H9 (cell line): Measurements from ENCODE around the gene TREML2. TPM values are rescaled to one million over a fixed set of nuclear protein-coding genes. Genes with fewer than 3 reads are reported as not detected.

Experiments used
- DNase-seq: peaks from one replicate; pipeline ENCODE4 v3.0.0-alpha.2; 2017
- H2AFZ ChIP-seq: one replicate; pipeline ENCODE4 v1.6.1; 2013; ENCODE audit warnings: mild to moderate bottlenecking, low read length, control low read depth, moderate library complexity
- H2AK5ac ChIP-seq: 2 replicates; pipeline ENCODE4 v1.6.1; 2013; ENCODE audit warnings: low read length, control low read depth, mixed read lengths; ENCODE audit not compliant: insufficient read length
- H2BK120ac ChIP-seq: one replicate; pipeline ENCODE4 v1.6.1; 2013; ENCODE audit warnings: low read depth, mild to moderate bottlenecking, low read length, control low read depth, inconsistent platforms; ENCODE audit not compliant: poor library complexity, severe bottlenecking
- H2BK12ac ChIP-seq: 2 replicates; pipeline ENCODE4 v1.6.1; 2013; ENCODE audit warnings: low read length, control low read depth, mixed read lengths, low read depth; ENCODE audit not compliant: insufficient read length
- H2BK15ac ChIP-seq: 2 replicates; pipeline ENCODE4 v1.6.1; 2013; ENCODE audit warnings: low read depth, low read length, control low read depth
- H2BK20ac ChIP-seq: one replicate; pipeline ENCODE4 v1.6.1; 2013; ENCODE audit warnings: low read depth, mild to moderate bottlenecking, low read length, control low read depth, inconsistent platforms; ENCODE audit not compliant: poor library complexity, severe bottlenecking
- H2BK5ac ChIP-seq: 2 replicates; pipeline ENCODE4 v1.6.1; 2013; ENCODE audit warnings: low read length, control low read depth, mixed read lengths; ENCODE audit not compliant: insufficient read length
- H3K14ac ChIP-seq: 2 replicates; pipeline ENCODE4 v1.6.1; 2013; ENCODE audit warnings: low read length, control low read depth; ENCODE audit not compliant: insufficient read depth
- H3K18ac ChIP-seq: 2 replicates; pipeline ENCODE4 v1.6.1; 2013; ENCODE audit warnings: low read depth, mild to moderate bottlenecking, mixed read lengths, low read length, control low read depth; ENCODE audit not compliant: insufficient read length
- H3K23ac ChIP-seq: 2 replicates; pipeline ENCODE4 v1.6.1; 2013; ENCODE audit warnings: low read length, control low read depth, mixed read lengths, low read depth; ENCODE audit not compliant: insufficient read length
- H3K23me2 ChIP-seq: 2 replicates; pipeline ENCODE4 v1.6.1; 2013; ENCODE audit warnings: low read depth, mild to moderate bottlenecking, mixed read lengths, low read length, control low read depth; ENCODE audit not compliant: insufficient read length, poor library complexity, severe bottlenecking
- H3K27ac ChIP-seq: 2 replicates; pipeline ENCODE4 v1.5.1; 2013; ENCODE audit warnings: low read length, control low read depth, mixed read lengths, low read depth; ENCODE audit not compliant: insufficient read length
- H3K27me3 ChIP-seq: 2 replicates; pipeline ENCODE4 v1.6.1; 2013; ENCODE audit warnings: low read length, control low read depth, inconsistent platforms; ENCODE audit not compliant: insufficient read depth
- H3K4ac ChIP-seq: 2 replicates; pipeline ENCODE4 v1.6.1; 2013; ENCODE audit warnings: low read depth, mild to moderate bottlenecking, control low read depth, inconsistent platforms, low read length, moderate library complexity
- H3K4me1 ChIP-seq: 2 replicates; pipeline ENCODE4 v1.6.1; 2013; ENCODE audit warnings: low read length, control low read depth, inconsistent platforms; ENCODE audit not compliant: insufficient read depth
- H3K4me2 ChIP-seq: 2 replicates; pipeline ENCODE4 v1.6.1; 2013; ENCODE audit warnings: low read length, control low read depth, mixed read lengths; ENCODE audit not compliant: insufficient read length, insufficient read depth
- H3K56ac ChIP-seq: 2 replicates; pipeline ENCODE4 v1.6.1; 2013; ENCODE audit warnings: low read depth, mild to moderate bottlenecking, mixed read lengths, low read length, control low read depth; ENCODE audit not compliant: insufficient read length
- H3K79me1 ChIP-seq: 2 replicates; pipeline ENCODE4 v1.6.1; 2013; ENCODE audit warnings: low read depth, mild to moderate bottlenecking, moderate library complexity, low read length, control low read depth, inconsistent platforms; ENCODE audit not compliant: insufficient read depth, poor library complexity, severe bottlenecking
- H3K79me2 ChIP-seq: 2 replicates; pipeline ENCODE4 v1.6.1; 2013; ENCODE audit warnings: low read length, control low read depth, inconsistent platforms; ENCODE audit not compliant: insufficient read depth
- H3K9ac ChIP-seq: 2 replicates; pipeline ENCODE4 v1.6.1; 2013; ENCODE audit warnings: low read length, control low read depth, mixed read lengths; ENCODE audit not compliant: insufficient read length; ENCODE audit errors: extremely low read depth
- H3K9me3 ChIP-seq: one replicate; pipeline ENCODE4 v1.6.1; 2013; ENCODE audit warnings: low read depth, low read length, inconsistent platforms; ENCODE audit not compliant: control insufficient read depth
- H3T11ph ChIP-seq: one replicate; pipeline ENCODE4 v1.6.1; 2013; ENCODE audit warnings: mild to moderate bottlenecking, low read length, control low read depth, inconsistent platforms
- H4K20me1 ChIP-seq: one replicate; pipeline ENCODE4 v1.6.1; 2013; ENCODE audit not compliant: control insufficient read depth, insufficient read length, insufficient read depth
- H4K5ac ChIP-seq: 2 replicates; pipeline ENCODE4 v1.6.1; 2013; ENCODE audit warnings: low read depth, mild to moderate bottlenecking, mixed read lengths, low read length, control low read depth; ENCODE audit not compliant: insufficient read length
- H4K8ac ChIP-seq: replicated peaks from 2 replicates; pipeline ENCODE4 v1.6.1; 2013; ENCODE audit warnings: low read length, control low read depth, mixed read lengths, low read depth; ENCODE audit not compliant: insufficient read length
- H4K91ac ChIP-seq: 2 replicates; pipeline ENCODE4 v1.6.1; 2013; ENCODE audit warnings: low read depth, mild to moderate bottlenecking, moderate library complexity, mixed read lengths, low read length, control low read depth; ENCODE audit not compliant: insufficient read length
- H3K27ac Mint-ChIP-seq, 3 experiments: 2 replicates in 2 of 3; 3 replicates in 1 of 3; pipeline ENCODE4 v1.8.0; 2020 to 2021; ENCODE audit warnings: mixed read lengths in 3 of 3, mild to moderate bottlenecking in 1 of 3, moderate library complexity in 1 of 3
- H3K27me3 Mint-ChIP-seq: 2 replicates; pipeline ENCODE4 v1.8.0; 2021; ENCODE audit warnings: low read depth, mild to moderate bottlenecking, moderate library complexity, mixed read lengths
- H3K36me3 Mint-ChIP-seq, 3 experiments: 2 replicates in 2 of 3; 3 replicates in 1 of 3; pipeline ENCODE4 v1.8.0; 2020 to 2021; ENCODE audit warnings: low read depth in 3 of 3, mixed read lengths in 3 of 3; ENCODE audit not compliant: insufficient read depth in 1 of 3
- H3K4me1 Mint-ChIP-seq, 2 experiments: 2 replicates each; pipeline ENCODE4 v1.8.0; 2020; ENCODE audit warnings: mixed read lengths in 2 of 2
- H3K4me3 Mint-ChIP-seq, 2 experiments: 2 replicates in 1 of 2; 3 replicates in 1 of 2; pipeline ENCODE4 v1.8.0; 2020 to 2021; ENCODE audit warnings: mild to moderate bottlenecking in 2 of 2, mixed read lengths in 2 of 2, moderate library complexity in 1 of 2
- H3K9me3 Mint-ChIP-seq, 2 experiments: 2 replicates in 1 of 2; 3 replicates in 1 of 2; pipeline ENCODE4 v1.8.0; 2020; ENCODE audit warnings: mild to moderate bottlenecking in 2 of 2, mixed read lengths in 2 of 2, moderate library complexity in 1 of 2
- WGBS: extraction: QIAGEN DNeasy Blood & Tissue Kit; methylation state at CpG from one replicate; pipeline ENCODE4 v1.1.7; 2013; ENCODE audit warnings: missing lambda C conversion rate, low lambda C conversion rate, mixed read lengths; ENCODE audit not compliant: insufficient read length; ENCODE audit errors: extremely low coverage; 5-methylcytosine and 5-hydroxymethylcytosine counted together
- total RNA-seq: library from RNA; stranded (reverse); gene quantifications from 2 replicates; pipeline ENCODE4 v1.2.1, GENCODE V29; 2021
- TF ChIP-seq, protein P1 (sequence below): fragments of 200-600 bp; sonication (generic); conservative IDR thresholded peaks from 3 replicates; pipeline ENCODE4 v1.8.0; 2021; ENCODE audit warnings: antibody characterized with exemption, mild to moderate bottlenecking

Gene TREML2
- total RNA-seq, 1 experiment from 2014 or later, result 0.07 TPM

DNA sequence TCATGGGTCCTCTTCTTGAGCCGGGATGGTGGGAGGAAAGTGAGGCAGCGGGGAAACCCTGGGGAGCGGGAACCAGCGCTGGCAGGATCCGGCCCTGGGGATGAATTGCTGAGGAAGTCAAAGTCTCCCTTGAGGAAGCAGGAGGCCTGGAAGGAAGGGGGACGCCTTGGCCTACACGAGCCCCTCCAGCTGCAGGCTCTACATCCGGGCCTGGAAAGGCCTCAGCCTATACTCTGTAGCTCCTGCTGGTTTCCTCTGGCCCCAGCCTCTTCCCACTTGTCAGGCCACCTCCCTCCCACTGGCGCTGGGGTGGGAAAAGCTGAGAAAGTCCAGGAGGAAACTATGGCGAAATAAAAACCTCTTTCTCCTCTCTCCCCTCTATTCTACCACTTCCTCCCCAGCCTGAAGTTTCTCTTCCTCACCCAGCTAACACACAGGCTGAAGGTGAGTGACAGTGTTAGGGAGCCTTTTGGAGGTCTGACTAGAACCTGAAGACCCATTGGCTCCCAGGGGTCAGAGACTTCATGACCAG lies 14.9 kb downstream of the TREML2 start:
- Histone ChIP-seq H3T11ph (no peak overlapping the region), H4K8ac (no peak overlapping the region), H3K4ac (no peak overlapping the region), H3K4me2 (no peak overlapping the region), H3K18ac (no peak overlapping the region), H3K56ac (no peak overlapping the region), H2AK5ac (no peak overlapping the region), H3K14ac (no peak overlapping the region), H3K23me2 (no peaks in the 10 kb centered on the region), H3K23ac (no peak overlapping the region), H2AFZ (no peak overlapping the region), H2BK120ac (no peak overlapping the region), H4K20me1 (no peaks in the 10 kb centered on the region), H3K4me1 (no peaks in the 10 kb centered on the region), H3K27ac (no peak overlapping the region), H3K79me2 (no peaks in the 10 kb centered on the region), H3K79me1 (no peaks in the 10 kb centered on the region), H3K9me3 (peaks cover 10% of the 10 kb centered on the region), H2BK5ac (no peak overlapping the region), H4K5ac (no peak overlapping the region), H2BK12ac (no peak overlapping the region), H2BK15ac (no peak overlapping the region), H3K27me3 (no peaks in the 10 kb centered on the region), H3K9ac (no peak overlapping the region), H4K91ac (no peak overlapping the region), H2BK20ac (no peak overlapping the region)
- Mint-ChIP-seq H3K27me3 (no peaks in the 10 kb centered on the region; the same call in none of the 2 replicates), H3K9me3 (peaks cover 14 to 15% of the 10 kb centered on the region in 2 experiments), H3K4me1 (peaks cover 5 to 8% of the 10 kb centered on the region in 2 experiments), H3K27ac (no peak overlapping the region), H3K4me3 (no peak overlapping the region), H3K36me3 (peaks cover 6 to 15% (median 11%) of the 10 kb centered on the region in 3 experiments)
- DNase-seq, result no peak
- no CpG with 5 or more reads among the region's 10 CpGs for WGBS
- TF ChIP-seq, protein P1, sequence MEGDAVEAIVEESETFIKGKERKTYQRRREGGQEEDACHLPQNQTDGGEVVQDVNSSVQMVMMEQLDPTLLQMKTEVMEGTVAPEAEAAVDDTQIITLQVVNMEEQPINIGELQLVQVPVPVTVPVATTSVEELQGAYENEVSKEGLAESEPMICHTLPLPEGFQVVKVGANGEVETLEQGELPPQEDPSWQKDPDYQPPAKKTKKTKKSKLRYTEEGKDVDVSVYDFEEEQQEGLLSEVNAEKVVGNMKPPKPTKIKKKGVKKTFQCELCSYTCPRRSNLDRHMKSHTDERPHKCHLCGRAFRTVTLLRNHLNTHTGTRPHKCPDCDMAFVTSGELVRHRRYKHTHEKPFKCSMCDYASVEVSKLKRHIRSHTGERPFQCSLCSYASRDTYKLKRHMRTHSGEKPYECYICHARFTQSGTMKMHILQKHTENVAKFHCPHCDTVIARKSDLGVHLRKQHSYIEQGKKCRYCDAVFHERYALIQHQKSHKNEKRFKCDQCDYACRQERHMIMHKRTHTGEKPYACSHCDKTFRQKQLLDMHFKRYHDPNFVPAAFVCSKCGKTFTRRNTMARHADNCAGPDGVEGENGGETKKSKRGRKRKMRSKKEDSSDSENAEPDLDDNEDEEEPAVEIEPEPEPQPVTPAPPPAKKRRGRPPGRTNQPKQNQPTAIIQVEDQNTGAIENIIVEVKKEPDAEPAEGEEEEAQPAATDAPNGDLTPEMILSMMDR, result no peak
